DOHH2 (cell line): Measurements from ENCODE around the gene ADO.

Source experiments
- H3F3A ChIP-seq: fragments of 200-600 bp; sonication (generic), shearing (Covaris generic); 2 replicates; pipeline ENCODE4 v1.6.0; 2016; ENCODE audit warnings: antibody characterized with exemption, mild to moderate bottlenecking; ENCODE audit not compliant: control insufficient read depth, insufficient read depth
- H3K27ac ChIP-seq: fragments of 200-600 bp; sonication (generic); 2 replicates; pipeline ENCODE4 v1.5.1; 2014; ENCODE audit warnings: low read depth, mild to moderate bottlenecking, low read length, moderate library complexity
- H3K27me3 ChIP-seq: fragments of 200-600 bp; sonication (generic); 2 replicates; pipeline ENCODE4 v1.6.1; 2014; ENCODE audit warnings: mild to moderate bottlenecking, low read length, mixed read lengths; ENCODE audit not compliant: control insufficient read depth
- H3K36me3 ChIP-seq: fragments of 200-600 bp; sonication (generic); 2 replicates; pipeline ENCODE4 v1.6.1; 2014; ENCODE audit warnings: mild to moderate bottlenecking, low read length, moderate library complexity, mixed read lengths; ENCODE audit not compliant: control insufficient read depth
- H3K4me1 ChIP-seq: fragments of 200-600 bp; sonication (generic); 2 replicates; pipeline ENCODE4 v1.6.1; 2014; ENCODE audit warnings: mild to moderate bottlenecking, low read length, mixed read lengths; ENCODE audit not compliant: control insufficient read depth
- H3K4me2 ChIP-seq: fragments of 200-600 bp; sonication (generic); 2 replicates; pipeline ENCODE4 v1.6.0; 2014; ENCODE audit warnings: mild to moderate bottlenecking, low read length, moderate library complexity
- H3K4me3 ChIP-seq: fragments of 200-600 bp; sonication (generic); 2 replicates; pipeline ENCODE4 v1.5.1; 2014; ENCODE audit warnings: mild to moderate bottlenecking, low read length, mixed read lengths
- H3K79me2 ChIP-seq: fragments of 200-600 bp; sonication (generic); 2 replicates; pipeline ENCODE4 v1.6.1; 2014; ENCODE audit warnings: mild to moderate bottlenecking, low read length, mixed read lengths; ENCODE audit not compliant: control insufficient read depth
- H3K9me2 ChIP-seq: fragments of 200-600 bp; sonication (generic); replicated peaks from 2 replicates; pipeline ENCODE4 v1.6.1; 2014; ENCODE audit warnings: mild to moderate bottlenecking, low read length, mixed read lengths; ENCODE audit not compliant: control insufficient read depth
- H3K9me3 ChIP-seq: fragments of 200-600 bp; sonication (generic); 2 replicates; pipeline ENCODE4 v1.6.1; 2014; ENCODE audit warnings: antibody characterized with exemption, low read length, mixed read lengths; ENCODE audit not compliant: control insufficient read depth, insufficient read depth
- H4K20me1 ChIP-seq: fragments of 200-600 bp; sonication (generic); 2 replicates; pipeline ENCODE4 v1.6.0; 2014; ENCODE audit warnings: low read depth, mild to moderate bottlenecking, antibody characterized with exemption, low read length, moderate library complexity; ENCODE audit not compliant: control insufficient read depth, insufficient read depth
- CTCF ChIP-seq: fragments of 200-600 bp; sonication (generic); IDR thresholded peaks from one replicate; pipeline ENCODE4 v1.5.1; 2014; ENCODE audit warnings: antibody characterized with exemption, mild to moderate bottlenecking, low read depth, low read length; ENCODE audit not compliant: poor library complexity, severe bottlenecking
- EZH2phosphoT487 ChIP-seq: fragments of 200-600 bp; sonication (generic); IDR thresholded peaks from 2 replicates; pipeline ENCODE4 v1.6.1; 2017; ENCODE audit warnings: borderline replicate concordance, mild to moderate bottlenecking, antibody characterized with exemption, low read length, moderate library complexity, mixed read lengths

The ADO gene

DNA sequence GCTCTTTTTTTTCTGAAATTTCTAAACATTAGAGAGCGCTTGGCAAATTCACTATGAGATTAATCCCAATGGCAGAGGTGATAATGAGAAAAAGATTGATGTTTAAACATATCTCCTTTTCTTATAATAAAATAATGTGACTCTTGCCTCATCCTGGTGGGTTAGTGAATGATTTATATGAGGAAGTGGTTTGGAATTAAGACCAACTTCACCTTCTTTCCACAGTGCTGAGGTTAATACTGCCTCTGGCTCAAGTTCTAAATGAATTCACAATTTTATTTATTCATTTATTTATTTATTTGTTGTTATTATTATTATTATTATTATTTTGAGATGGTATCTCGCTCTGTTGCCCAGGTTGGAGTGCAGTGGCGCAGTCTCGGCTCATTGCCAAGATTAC, 40.5 kb upstream of the ADO start:
- Histone ChIP-seq H3F3A (no peaks in the 10 kb centered on the region), H3K4me1 (peaks cover 11% of the 10 kb centered on the region; the same call in 1 of the 2 replicates), H3K4me2 (no peak overlapping the region), H3K9me2 (no peaks in the 10 kb centered on the region), H3K9me3 (no peaks in the 10 kb centered on the region), H4K20me1 (no peaks in the 10 kb centered on the region), H3K27me3 (no peaks in the 10 kb centered on the region), H3K36me3 (no peaks in the 10 kb centered on the region), H3K27ac (no peak overlapping the region), H3K4me3 (no peak overlapping the region), H3K79me2 (no peaks in the 10 kb centered on the region)
- no peak for TF ChIP-seq CTCF
- TF ChIP-seq EZH2phosphoT487: no peak

DNA sequence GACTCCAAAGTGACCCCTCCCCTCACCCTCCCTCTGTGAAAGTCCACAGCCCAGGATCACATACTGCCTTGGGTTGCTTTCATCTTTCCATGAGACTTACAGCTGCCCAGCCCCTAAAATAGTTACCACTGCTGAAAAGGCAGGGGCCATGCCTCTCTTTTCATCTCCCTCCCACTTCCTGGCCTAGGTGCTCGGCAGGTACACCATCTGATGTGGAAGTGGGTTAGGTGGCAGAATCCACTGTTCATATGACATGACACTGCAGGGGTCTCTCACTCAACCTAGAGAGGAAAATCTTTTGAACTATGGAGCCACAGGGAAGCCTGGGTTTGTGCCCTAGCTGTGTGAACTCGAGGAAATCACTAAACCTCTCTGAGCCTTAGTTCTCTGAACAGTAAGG, 38.8 kb upstream of the ADO start:
- Histone ChIP-seq H3K9me3 (no peaks in the 10 kb centered on the region), H3K9me2 (no peaks in the 10 kb centered on the region), H3K4me1 (peaks cover 9% of the 10 kb centered on the region), H3F3A (no peaks in the 10 kb centered on the region), H3K27me3 (no peaks in the 10 kb centered on the region), H3K27ac (no peak overlapping the region), H4K20me1 (no peaks in the 10 kb centered on the region), H3K79me2 (no peaks in the 10 kb centered on the region), H3K4me2 (no peak overlapping the region), H3K4me3 (no peak overlapping the region), H3K36me3 (no peaks in the 10 kb centered on the region)
- TF ChIP-seq EZH2phosphoT487 (no peak), CTCF (no peak)

DNA sequence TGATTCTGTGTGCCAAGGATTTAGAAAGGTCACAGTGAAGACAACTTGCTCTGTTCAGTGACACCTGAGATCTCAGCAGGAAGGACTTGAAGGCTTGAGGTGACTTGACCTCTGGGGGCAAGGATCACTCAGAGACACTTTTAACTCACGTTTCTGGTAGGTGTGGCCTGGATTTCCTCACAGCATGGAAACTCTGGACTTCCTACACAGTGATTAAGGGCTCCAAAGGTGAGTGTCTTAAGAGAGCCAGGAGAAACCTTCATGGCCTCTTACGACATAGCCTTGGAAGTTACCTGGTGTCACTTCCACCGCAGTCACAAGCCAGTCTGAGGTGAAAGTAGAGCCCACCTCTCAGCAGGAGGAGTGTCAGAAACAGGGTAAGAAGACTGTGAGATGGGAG, 38.1 kb upstream of the ADO start:
- Histone ChIP-seq H3K9me3 (no peaks in the 10 kb centered on the region), H3K27ac (no peak overlapping the region), H3K36me3 (no peaks in the 10 kb centered on the region), H4K20me1 (no peaks in the 10 kb centered on the region), H3K4me2 (no peak overlapping the region), H3K9me2 (no peaks in the 10 kb centered on the region), H3K27me3 (no peaks in the 10 kb centered on the region), H3K4me1 (peaks cover 5% of the 10 kb centered on the region), H3K79me2 (no peaks in the 10 kb centered on the region), H3F3A (no peaks in the 10 kb centered on the region), H3K4me3 (no peak overlapping the region)
- TF ChIP-seq CTCF (no peak), EZH2phosphoT487 (no peak)
